GM19193 (cell line): ENCODE results near the gene CGB3.
"Not testable (repeated sequence)": the region's sequence is repeated elsewhere in the genome, so short reads cannot be mapped to it uniquely, and the experiment has no call there.

Experiments
- POLR2A ChIP-seq: IDR thresholded peaks from 4 replicates; pipeline ENCODE4 v1.6.1; 2011; ENCODE audit not compliant: insufficient read depth, insufficient read length; ENCODE audit errors: extremely low read depth

Gene CGB3

DNA sequence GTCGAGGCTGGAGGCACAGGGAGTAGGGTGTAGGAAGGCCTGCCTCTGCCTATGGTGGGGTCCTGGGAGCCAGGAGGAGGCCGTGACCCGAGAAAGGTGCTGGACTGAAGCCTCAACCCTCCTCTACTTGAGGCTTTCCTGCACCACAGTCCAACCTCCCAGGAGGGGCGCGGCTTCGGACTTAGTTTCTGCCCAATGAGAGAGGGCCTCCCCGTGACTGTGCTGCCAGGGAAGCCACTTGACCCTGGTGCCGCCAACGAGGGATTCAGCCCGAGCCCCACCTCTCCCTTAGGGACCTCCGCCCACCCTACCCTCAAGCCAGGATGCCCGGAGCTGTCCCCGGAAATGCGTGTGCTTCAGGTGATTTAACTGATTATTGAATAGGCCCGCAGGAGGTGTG lies at the start of gene CGB3:
TSS of gene CGB3 (minus strand) at position 101 of the 400 bp plus-strand sequence. CDS start 362 bp downstream, outside the sequence.
- TF ChIP-seq POLR2A: not testable (repeated sequence)

DNA sequence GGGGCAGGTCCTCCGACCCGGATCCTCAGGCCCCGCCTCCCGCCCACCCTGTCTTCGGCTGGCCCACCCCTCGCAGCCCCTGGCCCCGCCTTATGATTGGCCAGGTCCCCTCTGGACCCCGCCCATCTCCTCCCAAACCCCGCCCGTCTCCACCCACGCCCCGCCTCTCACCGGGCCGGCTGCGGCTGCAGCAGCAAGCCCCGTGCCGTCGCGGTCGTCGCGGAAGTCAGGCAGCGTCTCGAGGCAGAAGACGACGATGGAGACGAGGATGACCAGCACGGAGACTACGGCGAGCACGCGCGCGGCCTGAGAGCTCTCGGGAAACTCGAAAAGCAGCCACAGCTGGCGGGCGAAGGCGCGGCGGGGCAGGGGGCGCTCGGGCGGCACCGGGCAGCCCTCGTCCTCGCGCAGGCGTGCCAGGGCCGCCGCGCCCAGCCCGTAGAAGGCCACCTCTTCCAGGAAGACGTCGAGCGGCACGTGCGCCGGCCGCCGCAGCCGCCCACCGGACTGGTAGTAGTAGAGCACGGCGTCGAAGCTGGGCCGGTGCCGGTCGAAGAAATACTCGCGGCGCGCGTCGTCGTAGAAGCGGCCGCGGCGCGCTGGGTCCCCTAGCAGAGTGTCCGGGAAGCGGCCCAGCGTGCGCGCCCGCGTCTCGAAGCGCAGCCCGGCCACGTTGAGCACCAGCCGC lies 47.9 kb upstream of the CGB3 start:
- TF ChIP-seq POLR2A: no peak

DNA sequence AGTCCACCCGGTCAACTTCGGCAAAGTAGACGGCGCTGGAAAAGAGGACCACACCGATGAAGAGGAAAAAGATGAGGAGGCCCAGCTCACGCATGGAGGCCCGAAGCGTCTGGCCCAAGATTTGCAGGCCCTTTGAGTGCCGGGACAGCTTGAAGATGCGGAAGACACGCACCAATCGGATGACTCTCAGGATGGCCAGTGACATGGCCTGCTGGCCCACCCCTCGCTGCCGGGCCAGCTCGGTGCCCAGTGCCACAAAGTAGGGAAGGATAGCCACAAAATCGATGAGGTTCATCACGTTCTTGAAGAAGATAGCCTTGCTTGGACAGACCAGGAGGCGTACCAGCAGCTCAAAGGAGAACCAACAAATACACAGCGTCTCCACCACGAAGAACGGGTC lies 46.3 kb upstream of the CGB3 start:
- TF ChIP-seq POLR2A: no peak

- TF ChIP-seq POLR2A: no peak
Measured at GRCh38 chr19:49069026-49069425, 44.9 kb upstream of the CGB3 start.

GRCh38 chr19:49067554-49067953 lies 43.4 kb upstream of the CGB3 start:
- TF ChIP-seq POLR2A: no peak

- TF ChIP-seq POLR2A: no peak
Measured at GRCh38 chr19:49065905-49066512, 41.9 kb upstream of the CGB3 start.

DNA sequence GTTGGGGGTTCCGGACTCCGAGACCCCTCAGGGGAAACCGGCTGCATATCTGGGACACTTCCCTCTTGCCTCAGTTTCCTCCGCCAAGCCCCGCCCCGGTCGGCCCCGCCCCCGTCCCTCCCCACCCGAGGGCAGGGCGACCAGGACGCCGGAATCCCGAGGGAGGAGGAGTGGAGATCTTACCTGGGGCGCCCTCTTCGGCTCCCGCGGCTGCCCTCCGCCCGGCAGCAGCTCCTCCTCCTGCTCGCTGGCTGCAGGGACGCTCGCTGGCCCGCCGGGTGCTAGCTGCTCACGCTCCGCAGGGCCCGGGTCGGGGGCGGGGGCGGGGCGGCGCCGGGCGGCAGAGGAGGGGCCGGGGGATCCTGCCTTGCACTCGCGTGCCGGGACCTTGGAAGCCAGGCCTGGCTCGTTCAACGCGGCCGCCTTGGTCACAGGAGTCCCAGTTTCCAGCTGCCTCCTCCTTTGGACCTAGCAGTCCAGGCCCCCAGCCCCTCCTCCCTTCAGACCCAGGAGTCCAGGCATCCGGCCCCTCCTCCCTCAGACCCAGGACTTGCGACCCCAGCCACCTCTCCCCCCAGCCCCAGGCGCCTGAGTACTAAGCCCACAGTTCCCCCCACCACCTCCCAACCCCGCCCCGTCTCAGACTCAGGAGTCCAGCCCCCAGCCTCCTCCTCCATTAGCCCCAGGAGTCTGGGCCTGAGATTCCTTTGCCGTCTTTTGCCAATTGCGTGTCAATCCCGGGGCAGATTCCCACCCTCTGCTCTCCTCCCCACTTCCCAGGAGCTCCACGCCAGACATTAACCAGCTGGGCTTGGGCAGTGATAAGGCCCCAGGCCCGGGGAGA lies 40.9 kb upstream of the CGB3 start, which contains the start of gene NTF4:
TSS of gene NTF4 (minus strand) at position 51 of the 844 bp plus-strand sequence. CDS start 2,821 bp downstream, outside the sequence.
- no peak for TF ChIP-seq POLR2A

DNA sequence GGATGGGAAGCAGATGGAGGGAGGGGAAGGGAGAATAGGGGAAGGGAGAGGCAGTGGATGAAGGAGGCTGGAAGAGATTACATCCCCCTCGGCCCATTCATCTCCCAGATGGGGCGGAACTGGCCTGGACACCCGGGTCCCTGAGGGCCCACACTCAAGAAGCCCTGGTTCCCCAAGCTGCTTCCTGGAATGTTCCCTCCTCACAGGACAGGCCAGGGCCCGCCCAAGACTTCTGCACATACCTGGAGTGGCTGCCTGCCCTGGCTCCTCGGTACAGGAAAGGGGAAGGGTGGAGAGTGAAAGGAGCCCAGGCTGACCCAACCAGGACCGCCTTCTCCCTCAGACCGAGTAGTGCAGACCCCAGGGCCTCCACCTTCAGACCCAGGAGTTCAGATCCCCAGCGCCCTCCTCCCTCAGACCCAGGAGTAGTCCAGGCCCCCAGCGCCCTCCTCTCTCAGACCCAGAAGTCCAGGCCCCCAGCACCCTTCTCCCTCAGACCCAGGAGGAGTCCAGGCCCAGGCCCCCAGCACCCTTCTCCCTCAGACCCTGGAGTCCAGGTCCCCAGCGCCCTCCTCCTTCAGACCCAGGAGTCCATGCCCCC lies 40.0 kb upstream of the CGB3 start:
- TF ChIP-seq POLR2A: no peak

DNA sequence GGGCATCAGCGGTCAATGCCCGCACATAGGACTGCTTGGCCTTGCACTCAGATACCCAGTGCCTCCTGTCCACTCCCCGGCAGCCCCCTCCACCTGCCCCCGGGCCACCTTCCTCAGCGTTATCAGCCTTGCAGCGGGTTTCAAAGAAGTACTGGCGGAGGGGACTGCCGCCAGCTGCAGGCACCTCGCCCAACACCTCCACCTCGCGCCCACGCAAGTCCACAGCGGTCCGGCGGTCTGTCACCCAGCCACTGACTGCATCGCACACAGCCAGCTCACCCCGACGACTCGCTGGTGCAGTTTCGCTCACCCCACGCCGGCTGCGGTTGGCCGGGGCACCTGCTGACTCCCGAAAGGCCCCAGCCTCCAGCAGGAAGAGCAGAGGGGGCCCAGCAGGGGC lies 37.3 kb upstream of the CGB3 start:
- TF ChIP-seq POLR2A: no peak

DNA sequence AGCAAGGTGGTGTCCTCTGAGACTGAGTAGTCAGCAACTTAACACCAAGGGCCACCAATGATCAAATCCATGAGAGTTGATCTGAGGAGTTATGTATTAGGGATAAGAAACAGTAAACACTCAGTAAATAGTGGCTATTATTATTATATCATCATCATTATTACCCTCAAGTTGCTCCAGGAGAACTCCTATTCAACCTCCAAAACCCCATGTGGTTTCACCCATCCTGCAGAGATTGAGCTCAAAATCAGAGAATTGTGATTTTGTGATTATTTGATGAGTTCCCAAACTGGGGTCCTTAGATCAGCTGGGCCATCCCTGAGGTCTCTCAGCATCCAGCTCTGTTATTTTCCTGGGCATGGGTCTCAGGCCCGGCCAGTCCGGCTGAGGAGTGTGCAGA lies 36.9 kb upstream of the CGB3 start:
- no peak for TF ChIP-seq POLR2A

DNA sequence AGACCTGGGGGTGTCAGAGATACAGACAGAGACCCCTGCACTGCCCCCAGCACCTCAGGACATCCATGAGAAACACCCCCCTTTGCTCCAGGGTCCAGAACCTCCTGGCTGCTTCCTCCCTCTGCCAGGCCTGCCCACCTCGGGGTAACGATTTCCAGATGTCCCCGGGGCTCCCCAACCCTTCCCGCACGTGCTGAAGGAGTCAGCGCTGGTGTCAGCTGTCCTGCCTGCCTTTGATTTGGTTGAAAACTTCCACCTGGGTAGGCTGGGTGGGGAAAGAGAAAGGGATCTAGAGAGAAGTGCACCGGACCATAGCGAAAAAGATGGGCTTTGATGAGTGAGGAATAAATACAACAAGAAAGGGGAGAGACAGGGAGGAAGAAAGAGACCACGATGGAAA lies 34.9 kb upstream of the CGB3 start:
- TF ChIP-seq POLR2A: no peak

- TF ChIP-seq POLR2A: no peak
Measured at GRCh38 chr19:49058562-49058961, 34.4 kb upstream of the CGB3 start.

- TF ChIP-seq POLR2A: no peak
Measured at GRCh38 chr19:49057636-49058234, 33.6 kb upstream of the CGB3 start, which contains the start of gene CGB7. TSS of gene CGB7 (minus strand) at chr19:49057749. CDS start at chr19:49055375, 2,374 bp downstream.

DNA sequence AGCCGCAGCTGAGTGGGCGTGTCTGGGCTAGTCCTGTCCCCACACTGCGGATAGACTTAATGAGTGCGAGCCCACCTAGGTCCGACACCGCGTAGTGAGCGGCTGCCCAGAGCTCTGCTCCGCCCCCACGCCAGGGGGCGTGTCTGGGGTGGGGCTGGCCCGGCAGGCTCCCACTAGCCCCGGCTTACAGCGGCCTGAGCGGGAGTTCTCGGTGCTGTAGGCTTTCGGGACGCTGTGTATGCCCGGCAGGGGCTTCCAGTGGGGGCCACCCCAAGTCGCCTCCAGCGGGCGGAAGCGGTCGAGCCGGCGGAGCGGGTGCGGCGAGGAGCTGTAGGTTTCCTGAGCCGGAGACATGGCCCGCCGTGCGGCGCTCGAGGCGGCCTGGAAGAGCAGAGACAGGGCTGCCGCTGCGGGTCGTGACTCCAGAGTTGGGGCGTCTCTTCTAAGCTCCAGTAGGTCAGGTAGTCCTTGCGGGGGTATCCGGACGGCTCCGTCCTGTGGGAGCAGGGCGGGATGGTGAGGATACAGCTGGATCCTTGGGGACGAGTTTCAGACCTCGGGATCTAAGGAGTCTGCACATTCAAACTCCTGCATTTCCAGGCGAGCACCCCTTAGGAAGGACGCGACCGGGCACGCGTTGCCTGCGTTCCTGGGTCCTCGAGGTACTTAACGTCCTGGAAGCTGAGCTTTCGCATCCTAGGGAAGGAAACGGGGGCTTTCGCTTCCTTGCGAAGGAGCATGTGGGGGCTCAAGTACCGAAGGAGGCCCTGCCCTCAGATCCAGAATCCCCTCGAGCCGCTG lies 32.2 kb upstream of the CGB3 start:
- no peak for TF ChIP-seq POLR2A
